Cerebellar nuclear complex (tissue), 1 donor: Measurements from ENCODE around the gene AKR1C8.
"Not testable (repeated sequence)": the region's sequence is repeated elsewhere in the genome, so short reads cannot be mapped to it uniquely, and the experiment has no call there.

Experiments used
- DNase-seq, 2 experiments: peaks; one replicate each; lab custom pipeline; 2025; lab: John Stamatoyannopoulos, UW

The AKR1C8 gene

DNA sequence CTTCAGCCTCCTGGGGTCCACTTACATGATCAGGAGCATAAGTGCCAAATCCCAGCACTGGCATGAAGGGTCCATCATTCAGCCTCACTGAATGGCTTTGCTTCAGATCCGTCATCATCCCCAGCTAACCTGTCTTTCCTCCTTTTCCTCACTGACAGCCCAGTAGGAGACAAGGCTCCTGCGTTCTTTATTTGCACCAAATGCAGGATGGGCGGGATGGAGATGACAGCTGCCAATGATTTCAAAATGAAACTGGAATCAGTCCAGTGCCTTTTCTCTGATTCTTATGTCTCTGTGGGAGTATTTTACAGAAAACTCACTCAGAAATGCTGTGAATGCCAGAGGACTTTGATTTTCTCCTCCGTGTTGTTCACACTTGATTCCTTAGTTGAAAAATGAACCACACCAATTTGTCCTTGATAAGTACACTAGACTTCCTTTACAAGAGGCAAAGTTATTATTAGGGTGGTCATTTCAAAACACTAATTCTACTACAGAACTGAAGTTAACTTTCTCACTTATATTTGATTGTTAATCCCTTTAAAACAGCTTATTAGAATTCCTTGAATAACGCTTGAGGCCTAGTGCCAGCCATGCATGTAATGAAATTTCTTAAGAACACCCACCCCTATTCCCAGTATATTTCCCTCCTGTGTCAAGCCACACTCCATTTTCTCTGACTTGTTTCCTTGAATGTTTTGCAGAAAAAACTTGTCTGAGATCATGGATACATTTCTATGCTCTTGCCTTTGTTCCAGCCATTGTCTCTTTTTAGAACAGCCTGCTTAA, at the start of gene AKR1C8:
Gene AKR1C8, minus strand, starts transcription at position 164 of the 789 bp plus-strand sequence. Its CDS starts 46 bp downstream, at position 118.
- no peak for DNase-seq

DNA sequence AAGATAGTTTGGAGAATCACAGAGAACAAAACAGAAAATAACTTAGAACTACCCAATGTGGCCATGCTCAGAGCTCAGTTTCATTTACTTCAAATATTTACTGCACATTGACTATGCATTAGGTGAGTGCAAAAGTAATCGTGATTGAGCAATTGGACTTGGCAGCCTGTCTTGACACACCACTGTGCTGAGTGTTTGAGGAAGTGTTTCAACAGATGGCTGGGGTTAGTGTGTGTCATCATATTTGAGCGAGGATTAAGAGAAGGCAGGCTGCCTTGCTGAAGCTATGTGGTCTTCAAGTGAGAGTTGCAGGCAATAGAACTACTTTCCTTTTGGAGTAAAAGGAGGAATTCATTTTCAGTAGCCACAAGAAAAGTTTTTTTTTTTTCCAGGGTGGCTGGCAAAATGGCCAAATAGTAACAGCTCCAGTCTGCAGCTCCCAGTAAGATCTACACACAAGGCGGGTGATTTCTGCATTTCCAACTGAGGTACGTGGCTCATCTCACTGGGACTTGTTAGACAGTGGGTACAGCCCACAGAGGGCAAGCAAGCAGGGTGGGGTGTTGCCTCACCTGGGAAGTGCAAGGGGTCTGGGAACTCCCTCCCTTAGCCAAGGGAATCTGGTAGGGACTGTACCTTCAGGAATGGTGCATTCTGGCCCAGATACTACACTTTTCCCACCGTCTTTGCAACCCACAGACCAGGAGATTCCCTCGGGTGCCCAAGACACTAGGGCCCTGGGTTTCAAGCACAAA, 49.3 kb upstream of the AKR1C8 start:
- DNase-seq = no peak

DNA sequence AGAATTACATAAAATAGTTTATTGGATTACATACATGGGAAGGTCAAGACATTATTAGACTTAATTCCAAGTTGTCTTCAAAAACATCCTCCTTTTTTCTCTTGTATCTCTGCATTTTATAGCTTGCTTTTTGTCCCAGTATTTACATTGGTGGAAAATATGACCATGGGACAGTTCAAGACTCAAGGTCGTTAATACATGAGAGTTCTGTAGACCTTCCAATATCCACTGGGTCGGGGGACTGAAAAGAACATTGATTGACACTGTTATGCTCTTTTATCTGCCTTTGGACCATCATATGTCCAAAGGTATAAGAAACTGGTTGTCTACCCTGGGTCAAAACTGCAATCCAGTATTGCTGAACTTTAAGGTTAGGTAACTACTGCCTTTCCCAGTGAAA, 48.4 kb upstream of the AKR1C8 start:
- DNase-seq = no peak

DNA sequence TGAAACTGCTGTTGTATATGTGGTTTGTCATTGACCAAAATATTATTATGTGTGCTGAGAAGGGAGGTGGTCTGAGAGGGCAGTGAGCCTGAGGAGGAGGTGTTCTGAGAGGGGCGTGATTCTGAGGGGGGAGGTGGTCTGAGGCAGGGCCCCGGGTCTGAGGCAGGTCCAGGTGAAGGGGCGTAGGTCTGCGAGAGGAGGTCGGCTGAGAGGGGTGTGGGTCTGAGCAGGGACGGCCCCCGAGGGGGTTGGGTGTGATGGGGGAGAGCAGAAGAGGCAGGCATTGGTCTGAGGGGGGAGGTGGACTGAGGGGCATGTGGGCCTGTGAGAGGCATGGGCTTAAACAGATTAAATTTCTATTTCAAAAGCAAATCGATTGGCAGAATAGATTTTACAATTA, 44.1 kb upstream of the AKR1C8 start:
- DNase-seq = no peak

DNA sequence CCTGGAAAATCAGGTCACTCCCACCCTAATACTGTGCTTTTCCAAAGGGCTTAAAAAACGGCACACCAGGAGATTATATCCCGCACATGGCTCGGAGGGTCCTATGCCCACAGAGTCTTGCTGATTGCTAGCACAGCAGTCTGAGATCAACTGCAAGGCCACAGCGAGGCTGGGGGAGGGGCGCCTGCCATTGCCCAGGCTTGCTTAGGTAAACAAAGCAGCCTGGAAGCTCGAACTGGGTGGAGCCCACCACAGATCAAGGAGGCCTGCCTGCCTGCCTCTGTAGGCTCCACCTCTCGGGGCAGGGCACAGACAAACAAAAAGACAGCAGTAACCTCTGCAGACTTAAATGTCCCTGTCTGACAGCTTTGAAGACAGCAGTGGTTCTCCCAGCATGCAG, 38.0 kb upstream of the AKR1C8 start:
- DNase-seq = not testable (repeated sequence)

DNA sequence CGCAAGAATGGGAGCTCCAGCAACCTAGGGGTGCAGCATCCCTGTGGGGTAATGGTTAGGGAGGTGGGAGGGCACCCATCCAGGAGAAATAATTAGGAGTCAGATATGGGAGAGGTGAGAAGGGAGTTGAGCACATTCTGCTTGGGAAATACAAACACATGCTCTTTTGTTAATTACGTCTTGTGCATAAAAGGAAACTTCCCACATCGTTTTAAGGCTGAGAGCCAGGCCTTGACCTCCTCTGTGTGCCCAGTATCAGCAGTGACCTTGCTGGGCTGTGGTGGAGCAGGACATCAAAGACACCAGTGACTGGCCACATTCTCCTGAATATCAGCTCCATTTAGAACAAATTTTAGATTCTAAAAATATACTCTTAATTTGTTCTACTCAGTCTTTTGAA, 34.3 kb upstream of the AKR1C8 start:
- no peak for DNase-seq

DNA sequence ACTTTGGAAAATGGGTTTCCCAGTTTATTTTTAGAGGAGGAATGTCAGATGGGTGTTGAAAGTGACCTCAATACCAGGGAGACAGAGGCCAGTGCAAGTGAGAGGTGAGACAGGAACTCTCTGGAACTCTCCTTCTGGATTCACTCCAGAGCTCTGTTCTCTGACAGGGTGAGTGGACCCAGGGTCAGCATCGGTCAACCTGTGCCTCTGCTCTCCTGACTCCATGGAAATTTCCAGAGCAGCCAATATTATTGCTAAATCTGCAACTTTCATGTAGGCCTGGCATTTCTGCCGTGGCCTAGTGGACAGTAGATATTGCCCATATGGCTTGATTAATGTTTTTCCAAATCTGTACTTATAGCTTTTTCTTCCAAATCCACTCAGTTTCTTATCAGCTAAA, 31.9 kb upstream of the AKR1C8 start:
- DNase-seq = no peak

DNA sequence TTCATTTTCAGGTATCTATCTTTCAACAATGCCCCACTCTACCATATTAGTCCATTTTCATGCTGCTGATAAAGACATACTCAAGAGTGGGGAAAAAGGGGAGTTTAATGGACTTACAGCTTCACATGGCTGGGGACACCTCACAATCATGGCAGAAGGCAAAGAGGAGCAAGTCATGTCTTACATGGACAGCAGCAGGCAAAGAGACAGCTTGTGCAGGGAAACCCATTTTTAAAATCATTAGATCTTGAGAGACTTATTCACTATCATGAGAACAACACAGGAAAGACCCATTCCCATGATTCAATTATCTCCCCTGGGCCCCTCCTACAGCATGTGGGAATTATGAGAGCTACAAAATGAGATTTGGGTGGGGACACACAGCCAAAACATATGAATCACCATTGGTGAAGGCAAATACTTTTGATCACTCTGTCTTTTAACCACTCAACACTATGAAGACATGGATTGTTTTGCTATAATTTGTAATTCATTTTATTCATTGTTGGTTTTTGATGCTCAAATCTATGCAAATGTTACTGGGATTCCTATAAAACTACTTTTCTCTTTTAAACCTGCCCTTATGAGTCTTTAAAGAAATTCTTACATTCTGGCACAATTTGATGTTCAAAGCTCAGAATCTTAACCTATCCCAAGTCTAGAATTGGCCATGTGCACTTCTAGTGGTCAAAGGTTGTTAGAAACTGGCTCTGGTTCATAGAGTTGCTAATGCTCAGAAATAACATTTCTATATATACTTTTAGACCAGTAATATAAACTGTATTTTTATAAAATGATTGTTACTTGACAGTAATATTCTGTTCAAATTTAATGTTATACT, 27.0 kb upstream of the AKR1C8 start:
- no peak for DNase-seq

DNA sequence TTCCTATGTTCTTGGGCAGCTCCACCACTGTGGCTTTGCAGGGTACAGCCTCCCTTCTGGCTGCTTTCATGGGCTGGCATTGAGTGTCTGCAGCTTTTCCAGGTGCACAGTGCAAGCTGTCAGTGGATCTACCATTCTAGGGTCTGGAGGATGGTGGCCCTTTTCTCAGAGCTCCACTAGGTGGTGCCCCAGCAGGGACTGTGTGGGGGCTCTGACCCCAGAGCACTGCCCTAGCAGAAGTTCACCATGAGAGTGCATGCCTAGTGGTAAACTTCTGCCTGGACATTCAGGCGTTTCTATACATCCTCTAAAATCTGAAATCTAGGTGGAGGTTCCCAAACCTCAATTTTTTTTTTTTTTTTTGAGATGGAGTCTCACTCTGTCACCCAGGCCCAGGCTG, 25.3 kb upstream of the AKR1C8 start:
- not testable (repeated sequence) for DNase-seq

DNA sequence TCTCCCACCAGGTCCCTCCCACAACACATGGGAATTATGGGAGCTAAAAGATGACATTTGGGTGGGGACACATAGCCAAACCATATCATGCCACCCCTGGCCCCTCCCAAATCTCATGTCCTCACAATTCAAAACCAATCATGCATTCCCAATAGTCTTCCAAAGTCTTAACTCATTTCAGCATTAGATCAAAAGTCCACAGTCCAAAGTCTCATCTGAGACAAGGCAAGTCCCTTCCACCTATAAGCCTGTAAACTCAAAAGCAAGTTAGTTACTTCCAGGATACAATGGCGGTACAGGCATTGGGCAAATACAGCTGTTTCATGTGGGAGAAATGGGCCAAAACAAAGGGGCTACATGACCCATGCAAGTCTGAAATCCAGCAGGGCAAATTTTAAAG, 24.8 kb upstream of the AKR1C8 start:
- not testable (repeated sequence) for DNase-seq

DNA sequence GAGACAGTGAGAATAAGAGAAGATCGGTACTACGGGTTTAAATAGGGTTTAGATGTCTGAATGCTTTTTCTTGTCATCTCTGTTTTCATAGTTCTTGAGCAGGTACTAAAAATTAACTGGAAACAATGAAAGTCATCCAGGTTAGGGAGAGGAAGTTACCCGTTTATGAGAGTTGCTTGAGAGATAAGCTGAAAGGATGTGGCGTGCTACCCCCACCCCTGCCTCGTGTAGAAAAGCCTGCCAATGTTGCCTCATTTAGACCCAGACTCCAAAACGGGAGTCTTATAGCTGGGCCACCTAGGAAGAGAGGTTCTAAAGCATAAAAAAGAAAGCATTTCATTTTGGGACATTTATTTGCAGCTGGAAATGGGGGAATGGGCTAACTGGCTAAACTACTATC, 21.8 kb upstream of the AKR1C8 start:
- no peak for DNase-seq

DNA sequence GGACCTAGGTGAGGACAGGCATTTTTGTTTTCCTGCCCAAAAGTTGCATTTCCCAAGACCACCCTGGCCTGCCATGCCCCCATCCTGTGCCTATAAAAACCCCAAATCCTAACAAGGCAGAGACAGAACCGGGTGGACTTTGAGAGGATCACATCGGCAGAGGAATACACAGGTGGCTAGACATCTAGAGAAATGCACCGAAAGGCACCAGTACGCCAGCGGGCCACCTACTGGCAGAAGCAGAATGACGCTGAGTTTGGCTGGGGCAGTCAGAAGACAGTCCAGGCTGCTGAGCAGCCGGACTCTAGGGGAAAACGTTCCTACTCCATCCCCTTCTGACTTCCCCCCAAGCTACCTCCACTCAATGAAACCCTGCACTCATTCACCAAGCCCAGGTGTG, 14.4 kb upstream of the AKR1C8 start:
- DNase-seq = no peak

DNA sequence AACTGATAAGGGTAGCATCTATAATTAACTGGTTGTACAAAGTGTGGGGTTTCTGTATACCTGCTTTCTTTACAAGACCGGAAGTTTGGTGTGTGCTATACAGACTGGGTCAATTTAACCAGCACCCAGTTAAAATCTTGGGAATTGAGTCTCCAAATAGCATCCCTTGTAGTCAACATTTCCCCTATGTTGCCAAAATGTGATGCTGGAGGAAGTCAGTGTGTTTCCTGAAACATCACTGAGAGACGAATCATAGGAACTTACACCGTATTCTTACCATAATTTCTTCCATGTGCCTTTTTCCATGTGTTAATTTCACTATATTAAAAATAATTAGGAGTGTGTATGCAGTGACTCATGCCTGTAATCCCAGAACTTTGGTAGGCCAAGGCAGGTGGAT, 13.4 kb upstream of the AKR1C8 start:
- no peak for DNase-seq

DNA sequence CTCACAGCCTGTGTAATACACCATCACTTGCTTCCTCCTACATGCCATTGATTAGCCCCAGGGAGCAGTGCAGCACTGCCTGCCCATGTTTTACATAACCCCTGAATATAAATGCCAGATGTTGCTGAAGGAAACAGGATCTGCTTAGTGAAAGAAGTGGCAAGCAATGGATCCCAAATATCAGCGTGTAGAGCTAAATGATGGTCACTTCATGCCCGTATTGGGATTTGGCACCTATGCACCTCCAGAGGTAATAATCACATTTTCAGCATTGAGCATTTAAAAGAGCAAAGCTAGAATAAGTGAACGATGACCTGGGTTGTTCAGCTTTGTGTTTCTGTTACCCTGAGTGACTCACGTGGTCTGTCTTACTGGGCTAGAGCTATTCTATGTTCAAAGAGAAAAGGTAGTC, 11.8 kb upstream of the AKR1C8 start, which contains the start of gene AKR1C4:
Gene AKR1C4, plus strand, starts transcription at position 136 of the 412 bp plus-strand sequence. Its CDS starts 31 bp downstream, at position 167.
- DNase-seq = no peak

DNA sequence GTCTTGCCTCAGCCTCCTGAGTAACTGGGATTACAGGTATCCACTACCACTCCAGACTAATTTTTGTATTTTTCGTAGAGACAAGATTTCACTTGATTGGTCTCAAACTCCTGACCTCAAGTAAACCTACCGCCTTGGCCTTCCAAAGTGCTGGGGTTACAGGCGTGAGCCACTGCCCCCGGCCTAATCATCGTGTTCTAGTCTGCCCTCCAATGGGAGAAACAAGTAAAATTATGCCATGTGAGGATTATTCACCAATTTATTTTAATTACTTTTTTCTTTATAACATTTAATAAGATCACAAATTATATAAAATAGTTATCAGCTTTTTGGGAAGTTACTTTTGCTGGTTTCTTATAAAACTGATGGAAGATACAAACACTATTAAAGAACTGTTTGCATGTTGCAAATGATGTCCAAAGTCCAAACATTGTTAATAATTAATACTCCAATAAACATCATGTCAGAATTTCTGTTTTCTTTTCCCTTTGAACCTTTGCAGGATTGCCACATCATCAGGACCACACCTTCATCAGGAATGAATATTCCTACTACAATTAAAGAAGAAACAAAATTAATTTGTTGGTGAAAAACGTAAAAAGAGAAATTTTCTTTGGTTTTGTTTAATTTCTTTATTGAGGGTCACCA, 10.9 kb upstream of the AKR1C8 start:
- no peak for DNase-seq

DNA sequence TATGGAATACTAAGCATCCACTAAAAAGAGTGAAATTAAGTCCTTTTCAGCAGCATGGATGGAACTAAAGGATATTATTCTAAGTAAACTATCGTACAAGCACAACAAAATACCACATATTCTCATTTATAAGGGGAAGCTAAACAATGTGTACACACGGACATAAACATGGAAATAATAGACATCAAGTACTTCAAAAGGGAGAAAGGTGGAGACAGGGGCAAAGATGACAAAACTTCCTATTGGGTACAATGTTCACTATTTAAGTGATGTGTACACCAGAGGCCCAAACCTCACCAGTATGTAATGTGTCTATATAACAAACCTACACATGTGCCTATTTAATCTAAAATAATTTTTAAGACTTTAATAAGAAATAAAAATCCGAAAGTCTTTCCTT, 9.5 kb upstream of the AKR1C8 start:
- DNase-seq = no peak

DNA sequence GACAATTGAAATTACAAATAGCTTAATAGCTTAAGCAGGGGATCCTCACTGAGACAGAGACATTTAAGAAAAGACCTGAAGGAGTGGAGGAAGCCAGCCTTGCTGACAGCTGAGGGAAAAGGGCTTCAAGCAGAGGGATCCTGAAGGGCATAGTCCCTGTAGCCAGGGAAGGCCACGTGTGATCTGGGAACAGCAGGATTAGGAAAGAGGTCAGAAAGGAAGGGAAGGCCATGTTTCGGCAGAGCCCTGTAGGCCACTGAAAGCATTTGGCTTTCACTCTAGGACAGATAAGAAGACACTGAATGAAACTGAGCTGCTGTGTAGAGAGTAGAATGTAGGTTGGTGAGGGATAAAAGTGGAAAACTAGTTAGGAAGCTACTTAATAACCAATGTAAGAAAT, 3.4 kb upstream of the AKR1C8 start:
- no peak for DNase-seq

DNA sequence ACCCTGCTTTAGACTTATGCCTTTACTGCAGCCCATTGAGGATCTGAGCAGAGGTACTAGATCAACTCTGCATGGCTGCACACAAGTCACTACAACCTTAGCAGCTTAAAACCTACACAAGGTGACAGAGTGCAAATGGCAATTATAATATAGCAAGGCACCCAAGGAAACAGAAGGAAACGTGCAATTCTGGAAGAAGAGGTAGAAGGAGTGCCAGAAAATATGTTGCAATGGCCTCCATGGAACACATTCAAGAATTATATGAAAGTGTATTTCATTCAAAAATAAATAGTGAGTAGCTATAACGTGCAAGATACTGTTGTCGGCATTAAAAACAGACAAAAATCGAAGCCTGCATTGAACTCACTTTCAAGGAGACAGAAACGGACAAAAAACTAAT, 2.9 kb upstream of the AKR1C8 start:
- DNase-seq = no peak

DNA sequence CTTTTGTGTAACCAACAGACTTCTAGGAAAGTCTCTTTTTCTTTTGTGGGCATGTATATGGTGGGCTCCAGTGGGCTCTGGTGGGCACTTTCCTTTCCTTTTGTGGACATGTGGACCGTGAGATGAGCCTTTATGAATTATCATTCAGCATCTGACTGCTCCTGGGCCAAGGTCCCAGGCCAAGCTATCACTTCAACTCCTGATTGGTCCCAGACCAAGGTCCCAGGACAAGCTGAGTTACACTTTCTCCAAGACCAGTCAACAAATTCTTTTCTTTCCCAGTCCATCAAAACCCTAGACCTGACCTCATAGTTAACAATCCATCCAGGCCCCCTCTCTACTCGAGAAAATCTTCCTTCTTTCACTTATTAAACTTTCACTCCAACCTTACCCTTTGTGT, 1.0 kb downstream of the AKR1C8 start:
- DNase-seq = no peak

DNA sequence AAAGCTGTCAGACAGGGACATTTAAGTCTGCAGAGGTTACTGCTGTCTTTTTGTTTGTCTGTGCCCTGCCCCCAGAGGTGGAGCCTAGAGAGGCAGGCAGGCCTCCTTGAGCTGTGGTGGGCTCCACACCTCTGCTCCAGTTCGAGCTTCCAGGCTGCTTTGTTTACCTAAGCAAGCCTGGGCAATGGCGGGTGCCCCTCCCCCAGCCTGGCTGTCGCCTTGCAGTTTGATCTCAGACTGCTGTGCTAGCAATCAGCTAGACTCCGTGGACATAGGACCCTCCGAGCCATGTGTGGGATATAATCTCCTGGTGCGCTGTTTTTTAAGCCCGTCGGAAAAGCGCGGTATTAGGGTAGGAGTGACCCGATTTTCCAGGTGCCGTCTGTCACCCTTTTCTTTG, 4.4 kb downstream of the AKR1C8 start:
- DNase-seq = not testable (repeated sequence)

DNA sequence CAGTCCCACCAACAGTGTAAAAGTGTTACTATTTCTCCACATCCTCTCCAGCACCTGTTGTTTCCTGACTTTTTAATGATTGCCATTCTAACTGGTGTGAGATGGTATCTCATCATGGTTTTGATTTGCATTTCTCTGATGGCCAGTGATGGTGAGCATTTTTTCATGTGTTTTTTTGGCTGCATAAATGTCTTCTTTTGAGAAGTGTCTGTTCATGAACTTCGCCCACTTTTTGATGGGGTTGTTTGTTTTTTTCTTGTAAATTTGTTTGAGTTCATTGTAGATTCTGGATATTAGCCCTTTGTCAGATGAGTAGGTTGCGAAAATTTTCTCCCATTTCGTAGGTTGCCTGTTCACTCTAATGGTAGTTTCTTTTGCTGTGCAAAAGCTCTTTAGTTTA, 9.4 kb downstream of the AKR1C8 start:
- not testable (repeated sequence) for DNase-seq

DNA sequence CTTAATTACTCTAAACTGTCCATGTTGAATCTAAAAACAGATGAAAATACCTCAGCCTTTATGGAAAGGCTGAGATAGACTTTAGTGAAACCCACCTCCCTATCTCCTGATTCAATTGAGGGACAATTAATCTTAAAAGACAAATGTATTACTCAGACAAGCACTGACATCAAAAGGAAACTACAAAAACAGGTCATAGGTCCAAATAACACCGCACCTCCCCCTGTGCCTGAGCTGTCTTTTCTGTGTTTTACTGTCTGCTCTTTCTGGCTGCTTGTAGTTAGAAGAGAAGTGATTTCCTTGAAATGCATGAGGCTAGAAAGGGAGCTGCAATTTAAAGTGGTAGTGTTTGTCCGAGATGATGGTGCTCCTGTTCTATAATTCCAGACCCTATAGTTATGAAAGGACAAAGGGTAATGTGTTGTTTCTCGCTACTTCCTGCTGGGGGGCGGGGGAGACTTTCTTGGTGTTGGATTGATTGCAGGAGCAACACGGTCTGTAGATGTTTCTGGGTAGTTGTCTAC, 16.0 kb downstream of the AKR1C8 start:
- DNase-seq = no peak
